ENCODE data around the gene MSMO1.
"Not testable (repeated sequence)": the region's sequence is repeated elsewhere in the genome, so short reads cannot be mapped to it uniquely, and the experiment has no call there.

The MSMO1 gene

GRCh38 chr4:165327211-165328100, at the start of gene MSMO1:
MSMO1 (plus strand) TSS chr4:165327669; CDS start chr4:165333371, 5,702 bp downstream.
- DNase-seq (ENCODE audit: low read depth) = peak; percentile 100

GRCh38 chr4:165279531-165279930, 47.9 kb upstream of the MSMO1 start:
- not testable (repeated sequence) for DNase-seq (ENCODE audit: low read depth)

- DNase-seq (ENCODE audit: low read depth) = not testable (repeated sequence)
Observed at GRCh38 chr4:165284697-165285096, 42.8 kb upstream of the MSMO1 start.

- DNase-seq (ENCODE audit: low read depth) = not testable (repeated sequence)
Observed at GRCh38 chr4:165286619-165287340, 40.7 kb upstream of the MSMO1 start.

GRCh38 chr4:165288226-165288625, 39.2 kb upstream of the MSMO1 start:
- no peak for DNase-seq (ENCODE audit: low read depth)

GRCh38 chr4:165288639-165289422, 38.6 kb upstream of the MSMO1 start:
- DNase-seq (ENCODE audit: low read depth) = peak; percentile 89

GRCh38 chr4:165289423-165289785, 38.1 kb upstream of the MSMO1 start:
- DNase-seq (ENCODE audit: low read depth) = no peak

- no peak for DNase-seq (ENCODE audit: low read depth)
Observed at GRCh38 chr4:165293061-165293460, 34.4 kb upstream of the MSMO1 start.

GRCh38 chr4:165293927-165294649, 33.4 kb upstream of the MSMO1 start:
- no peak for DNase-seq (ENCODE audit: low read depth)

- DNase-seq (ENCODE audit: low read depth) = no peak
Observed at GRCh38 chr4:165294907-165295306, 32.6 kb upstream of the MSMO1 start.

GRCh38 chr4:165297626-165298025, 29.8 kb upstream of the MSMO1 start:
- DNase-seq (ENCODE audit: low read depth) = no peak

GRCh38 chr4:165299399-165300060, 27.9 kb upstream of the MSMO1 start:
- DNase-seq (ENCODE audit: low read depth) = no peak

GRCh38 chr4:165301833-165302232, 25.6 kb upstream of the MSMO1 start:
- peak; percentile 69 for DNase-seq (ENCODE audit: low read depth)

- no peak for DNase-seq (ENCODE audit: low read depth)
Observed at GRCh38 chr4:165302658-165303057, 24.8 kb upstream of the MSMO1 start.

GRCh38 chr4:165308166-165308565, 19.3 kb upstream of the MSMO1 start:
- no peak for DNase-seq (ENCODE audit: low read depth)

- DNase-seq (ENCODE audit: low read depth) = no peak
Observed at GRCh38 chr4:165308606-165309005, 18.9 kb upstream of the MSMO1 start.

- DNase-seq (ENCODE audit: low read depth) = no peak
Observed at GRCh38 chr4:165309456-165309855, 18.0 kb upstream of the MSMO1 start.

- DNase-seq (ENCODE audit: low read depth) = peak; percentile 89
Observed at GRCh38 chr4:165312506-165312905, 15.0 kb upstream of the MSMO1 start.

- DNase-seq (ENCODE audit: low read depth) = no peak
Observed at GRCh38 chr4:165319030-165319429, 8.4 kb upstream of the MSMO1 start.

GRCh38 chr4:165319509-165319908, 8.0 kb upstream of the MSMO1 start:
- DNase-seq (ENCODE audit: low read depth) = no peak

GRCh38 chr4:165324236-165324917, 3.1 kb upstream of the MSMO1 start:
- no peak for DNase-seq (ENCODE audit: low read depth)

Data from iris pigment epithelial cell (primary cell).